ENCODE data around the gene MMP3.
"Not testable (repeated sequence)": the region's sequence is repeated elsewhere in the genome, so short reads cannot be mapped to it uniquely, and the experiment has no call there.

The MMP3 gene

GRCh38 chr11:102843489-102843888 is at the start of gene MMP3:
MMP3 (minus strand) TSS chr11:102843609; CDS start chr11:102843546, 63 bp downstream.
- no peak for DNase-seq (ENCODE audit: low read depth)

DNA sequence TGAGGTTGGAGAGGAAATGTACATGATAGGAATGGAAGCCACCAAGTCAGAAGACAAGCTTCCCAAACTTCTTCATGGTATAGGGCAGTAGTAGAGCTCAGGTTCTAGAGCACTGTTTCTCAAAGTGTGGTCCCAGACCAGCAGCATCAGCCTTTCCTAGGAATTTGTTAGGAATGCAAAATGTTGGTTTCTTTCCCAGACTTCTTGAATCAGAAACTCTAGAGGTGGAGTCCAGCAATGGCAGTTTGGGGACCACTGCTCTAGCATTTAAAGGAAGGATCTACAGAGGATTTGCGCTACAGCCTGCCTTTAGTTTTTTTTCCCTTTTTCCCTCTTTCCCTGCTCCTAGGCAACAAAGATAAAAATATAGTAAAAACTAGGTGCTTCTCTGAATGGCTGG is 48.3 kb upstream of the MMP3 start:
- no peak for DNase-seq (ENCODE audit: low read depth)

GRCh38 chr11:102886999-102887398 is 43.6 kb upstream of the MMP3 start:
- peak; percentile 20 for DNase-seq (ENCODE audit: low read depth)

DNA sequence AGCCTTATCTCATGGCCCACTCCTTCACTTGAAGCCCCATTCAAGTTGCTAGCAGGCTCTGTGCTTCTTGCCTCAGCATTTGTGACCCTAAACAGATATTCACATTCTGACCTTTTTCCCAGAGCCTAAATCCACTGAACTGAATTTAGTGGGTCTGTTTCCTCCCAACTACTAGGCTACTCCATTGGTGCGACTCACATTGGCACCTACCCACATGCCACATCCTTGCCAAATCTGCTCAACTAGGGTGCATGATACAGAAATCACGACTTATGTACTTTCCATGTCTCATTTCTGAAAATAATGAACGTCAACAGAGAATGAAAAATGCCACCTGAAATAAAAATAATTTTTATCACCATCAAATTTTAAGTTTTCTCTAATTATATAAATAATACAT is 39.7 kb upstream of the MMP3 start:
- DNase-seq (ENCODE audit: low read depth): no peak

GRCh38 chr11:102882389-102883024 is 39.1 kb upstream of the MMP3 start:
- no peak for DNase-seq (ENCODE audit: low read depth)

GRCh38 chr11:102879801-102880200 is 36.4 kb upstream of the MMP3 start:
- DNase-seq (ENCODE audit: low read depth): no peak

- no peak for DNase-seq (ENCODE audit: low read depth)
Measured at GRCh38 chr11:102878595-102878994, 35.2 kb upstream of the MMP3 start.

DNA sequence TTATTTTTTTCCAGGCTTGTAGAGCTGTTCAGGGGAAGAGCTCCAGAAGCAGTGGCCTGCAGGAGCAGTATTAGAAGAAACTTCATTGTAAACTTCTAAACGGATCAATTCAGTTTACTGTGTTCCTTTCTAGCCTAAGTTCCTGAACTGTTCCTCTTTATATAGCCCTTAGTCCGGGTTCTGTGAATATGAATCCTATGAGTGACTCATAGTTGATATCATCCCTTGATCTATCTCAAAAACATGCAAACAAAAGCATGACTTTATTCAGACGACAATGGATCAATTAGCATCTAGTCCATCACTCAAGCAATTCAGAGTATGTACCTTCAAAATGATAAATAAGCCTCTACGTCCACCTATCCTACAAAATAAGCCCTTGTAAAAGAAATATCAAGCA is 31.4 kb upstream of the MMP3 start, which contains the start of gene MMP12:
Gene MMP12 (minus strand): TSS at position 131 of the 400 bp plus-strand sequence. CDS start 45 bp downstream, at position 86.
- no peak for DNase-seq (ENCODE audit: low read depth)

GRCh38 chr11:102869354-102869964 is 26.1 kb upstream of the MMP3 start:
- not testable (repeated sequence) for DNase-seq (ENCODE audit: low read depth)

DNA sequence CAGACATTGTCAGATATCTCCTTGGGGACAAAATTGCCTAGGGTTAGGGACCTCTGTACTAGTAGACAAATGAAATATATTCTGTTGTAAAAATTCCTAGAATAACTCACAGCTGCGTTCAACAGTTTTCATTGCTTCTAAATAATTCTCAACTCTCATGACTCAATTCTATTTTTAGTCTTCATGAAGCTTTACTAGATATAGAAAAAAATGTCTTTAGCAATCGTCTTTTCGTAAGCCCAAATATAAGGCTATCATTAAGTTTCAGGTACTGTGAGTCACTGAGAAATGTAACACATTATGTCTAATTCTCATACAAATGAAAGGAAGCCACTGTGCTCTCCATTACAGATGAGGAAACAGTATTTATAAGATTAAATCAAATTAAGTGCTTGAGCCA is 24.9 kb upstream of the MMP3 start:
- DNase-seq (ENCODE audit: low read depth): no peak

DNA sequence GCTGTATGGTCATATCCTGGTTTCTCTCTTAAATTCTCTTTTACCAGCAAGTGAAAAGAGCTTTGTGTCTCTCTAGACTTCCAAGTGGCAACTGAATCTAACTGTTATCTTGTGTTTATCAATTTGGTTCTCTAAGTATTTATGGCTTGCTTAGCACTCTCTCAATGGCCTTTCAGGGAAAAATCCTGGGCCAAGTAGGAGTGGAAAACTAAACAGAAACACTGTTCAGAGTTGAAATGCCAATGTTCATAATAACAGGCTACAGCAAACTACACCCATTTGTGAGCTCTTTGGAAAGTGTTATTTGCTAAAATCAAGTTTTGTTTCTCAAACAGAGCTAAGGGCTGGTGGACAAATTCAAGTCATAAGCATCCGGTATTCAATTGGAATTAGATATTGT is 21.3 kb upstream of the MMP3 start:
- DNase-seq (ENCODE audit: low read depth): no peak

- no peak for DNase-seq (ENCODE audit: low read depth)
Measured at GRCh38 chr11:102853956-102854355, 10.5 kb upstream of the MMP3 start.

DNA sequence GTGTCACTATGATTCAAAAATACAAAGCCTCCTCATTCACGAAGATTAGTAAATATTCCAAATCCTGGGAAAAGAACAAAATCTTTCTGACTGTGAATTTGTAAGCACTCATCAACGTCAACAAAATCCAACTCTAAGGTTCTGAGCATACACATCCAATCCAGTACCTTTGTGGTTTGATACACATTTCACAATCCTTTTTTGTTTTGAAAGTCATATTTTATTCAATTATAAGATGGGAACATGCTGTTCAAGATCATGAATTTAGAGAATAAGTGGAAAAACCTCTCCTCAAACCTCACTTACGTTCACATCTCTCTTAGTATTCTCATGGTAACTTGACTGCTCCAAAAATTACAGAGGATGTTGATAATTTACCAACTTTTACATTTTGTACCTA is 9.6 kb upstream of the MMP3 start:
- no peak for DNase-seq (ENCODE audit: low read depth)

- no peak for DNase-seq (ENCODE audit: low read depth)
Measured at GRCh38 chr11:102850973-102851745, 7.8 kb upstream of the MMP3 start.

DNA sequence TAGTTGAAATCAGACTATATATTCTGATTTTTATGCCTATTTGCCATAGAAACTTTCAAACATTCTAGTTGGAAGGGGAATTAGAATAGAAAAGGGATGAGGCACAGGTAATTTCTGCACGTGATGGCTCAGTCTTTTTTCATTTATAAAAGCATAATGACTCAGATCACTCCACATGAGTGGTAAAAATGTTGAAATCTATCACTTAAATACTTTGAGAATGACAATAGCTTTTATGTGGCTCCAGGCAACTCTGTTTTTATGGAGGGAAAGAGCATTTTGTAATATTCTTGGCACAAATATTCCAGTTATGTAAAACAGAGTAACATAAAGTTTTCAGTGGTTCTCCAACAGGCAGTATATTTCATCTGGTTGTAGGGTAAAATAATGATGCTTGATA is 5.9 kb upstream of the MMP3 start:
- DNase-seq (ENCODE audit: low read depth): no peak

DNA sequence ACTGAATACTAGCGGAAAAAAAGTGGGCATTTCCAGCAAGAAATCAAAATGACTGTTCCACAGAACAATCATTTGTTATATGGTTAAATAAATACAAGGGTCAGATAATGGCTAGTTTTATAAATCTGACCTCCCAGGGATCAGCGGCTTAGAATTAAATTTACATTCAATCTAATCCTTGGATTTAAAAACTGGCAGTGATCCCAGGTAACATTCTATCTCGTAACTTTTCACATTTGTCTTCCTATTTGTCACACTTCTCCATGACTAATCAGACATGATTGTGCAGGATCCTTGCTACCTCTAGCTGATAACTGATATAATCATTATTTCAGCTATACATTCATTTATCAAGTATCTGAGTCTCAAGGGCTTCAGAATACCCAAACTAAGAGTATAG is 2.9 kb upstream of the MMP3 start:
- DNase-seq (ENCODE audit: low read depth): no peak

DNA sequence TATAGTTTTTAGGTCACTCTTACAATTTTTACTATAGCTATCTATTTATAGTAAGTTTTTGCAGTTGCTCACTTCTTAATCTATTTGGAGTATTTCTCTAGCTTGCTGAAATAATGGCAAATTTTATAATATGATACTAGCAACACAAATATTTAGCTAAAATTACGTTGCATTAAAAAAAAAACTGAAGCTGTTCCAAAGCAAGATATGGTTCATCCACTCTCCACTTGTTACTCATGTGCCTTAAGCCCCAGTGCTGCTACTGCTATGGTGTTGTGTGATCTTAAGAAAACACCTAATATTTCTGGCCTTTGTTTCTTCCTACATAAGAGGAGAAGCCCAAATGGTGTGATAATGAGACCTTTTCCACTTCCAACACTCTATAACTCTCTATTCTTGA is 479 bp downstream of the MMP3 start:
- no peak for DNase-seq (ENCODE audit: low read depth)

DNA sequence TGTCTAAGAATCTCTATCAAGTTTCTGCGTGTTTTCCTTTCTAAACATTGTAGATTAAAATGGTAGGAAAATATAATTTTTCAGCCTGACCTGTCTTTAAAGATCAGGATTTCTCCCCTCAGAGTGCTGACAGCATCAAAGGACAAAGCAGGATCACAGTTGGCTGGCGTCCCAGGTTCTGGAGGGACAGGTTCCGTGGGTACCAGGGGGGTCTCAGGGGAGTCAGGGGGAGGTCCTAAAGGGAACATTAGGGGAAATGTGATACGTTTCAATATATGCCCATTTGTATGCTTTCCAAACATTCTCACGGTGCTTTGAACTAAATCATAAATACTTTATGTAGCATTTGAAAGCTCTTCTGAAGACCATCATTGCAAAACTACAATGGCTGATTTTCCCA is 3.4 kb downstream of the MMP3 start:
- no peak for DNase-seq (ENCODE audit: low read depth)

- DNase-seq (ENCODE audit: low read depth): no peak
Measured at GRCh38 chr11:102837646-102838045, 5.8 kb downstream of the MMP3 start.

DNA sequence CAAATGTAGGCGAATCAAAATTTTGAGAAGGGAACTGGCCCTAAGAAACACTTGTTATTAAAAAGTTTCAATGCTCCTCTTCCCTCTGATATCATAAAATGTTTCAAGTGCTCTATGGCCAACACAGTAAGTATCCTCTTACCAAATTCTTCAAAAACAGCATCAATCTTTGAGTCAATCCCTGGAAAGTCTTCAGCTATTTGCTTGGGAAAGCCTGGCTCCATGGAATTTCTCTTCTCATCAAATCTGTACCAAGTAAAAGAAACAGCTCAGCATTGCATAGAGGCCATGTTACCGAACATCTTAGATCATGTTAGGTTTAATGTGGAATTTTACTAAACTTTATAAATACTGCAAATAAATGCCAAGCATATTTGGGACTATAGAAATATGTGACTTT is 6.3 kb downstream of the MMP3 start:
- no peak for DNase-seq (ENCODE audit: low read depth)

DNA sequence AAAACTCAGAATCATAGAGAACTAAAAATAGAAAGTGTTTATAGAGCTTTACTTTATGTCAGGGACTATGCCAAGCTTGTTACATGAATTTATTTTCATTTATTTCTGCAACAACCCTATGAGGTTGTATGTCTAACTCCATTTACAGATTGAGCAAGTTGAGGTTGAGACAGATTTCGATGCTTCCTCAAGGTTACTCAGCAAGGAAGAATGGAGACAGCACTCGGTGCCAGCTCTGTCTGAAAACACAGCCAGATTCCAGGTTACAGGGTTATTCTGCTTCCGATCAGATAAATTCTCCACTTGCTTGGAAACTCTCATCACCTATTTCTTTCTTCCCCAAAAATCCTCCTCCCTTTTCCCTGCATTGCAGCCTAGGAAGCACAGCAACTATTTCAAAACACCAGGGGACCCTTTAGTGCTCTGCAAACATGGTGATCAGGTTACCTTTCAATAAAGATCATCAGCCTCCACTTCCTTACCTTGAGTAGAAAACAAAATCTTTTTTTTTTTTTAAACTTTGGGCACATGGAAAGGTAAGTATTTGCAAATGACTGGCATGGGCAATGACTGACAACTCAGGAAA is 7.0 kb downstream of the MMP3 start:
- DNase-seq (ENCODE audit: low read depth): no peak

GRCh38 chr11:102833731-102834130 is 9.7 kb downstream of the MMP3 start:
- DNase-seq (ENCODE audit: low read depth): no peak

DNA sequence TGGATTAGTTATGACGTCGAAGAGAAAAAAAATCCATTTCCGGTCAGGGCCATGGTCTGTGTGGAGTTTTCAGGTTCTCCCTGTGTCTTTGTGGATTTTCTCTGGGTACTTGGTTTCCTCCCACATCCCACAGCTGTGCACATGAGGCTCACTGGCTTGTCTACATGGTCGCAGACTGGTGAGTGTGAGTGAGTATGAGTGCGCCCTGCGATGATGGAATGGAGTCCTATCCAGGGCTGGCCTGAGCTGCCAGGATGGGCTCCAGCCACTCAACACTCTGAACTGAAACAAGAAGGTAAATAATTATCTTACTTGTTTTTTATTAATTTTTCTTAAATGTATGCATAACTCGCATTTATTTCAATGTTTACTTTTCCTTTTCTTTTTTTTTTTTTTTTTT is 10.8 kb downstream of the MMP3 start:
- DNase-seq (ENCODE audit: low read depth): no peak
